D721Med (cell line): Measurements from ENCODE around the gene RNF207.

Experiments used
- DNase-seq: peaks from one replicate; pipeline ENCODE4 v3.0.0; 2011; ENCODE audit warnings: low spot score; ENCODE audit not compliant: insufficient read length
- FAIRE-seq: peaks from 2 replicates; lab custom pipeline; 2011; peaks lifted over from hg19 to GRCh38; lab: Jason Lieb, UNC
- TF ChIP-seq, protein P1 (sequence below): IDR thresholded peaks from 2 replicates; pipeline ENCODE4 v1.5.1; 2012; ENCODE audit warnings: mild to moderate bottlenecking, control low read depth; ENCODE audit not compliant: insufficient read depth; ENCODE audit errors: missing control alignments

The RNF207 gene

DNA sequence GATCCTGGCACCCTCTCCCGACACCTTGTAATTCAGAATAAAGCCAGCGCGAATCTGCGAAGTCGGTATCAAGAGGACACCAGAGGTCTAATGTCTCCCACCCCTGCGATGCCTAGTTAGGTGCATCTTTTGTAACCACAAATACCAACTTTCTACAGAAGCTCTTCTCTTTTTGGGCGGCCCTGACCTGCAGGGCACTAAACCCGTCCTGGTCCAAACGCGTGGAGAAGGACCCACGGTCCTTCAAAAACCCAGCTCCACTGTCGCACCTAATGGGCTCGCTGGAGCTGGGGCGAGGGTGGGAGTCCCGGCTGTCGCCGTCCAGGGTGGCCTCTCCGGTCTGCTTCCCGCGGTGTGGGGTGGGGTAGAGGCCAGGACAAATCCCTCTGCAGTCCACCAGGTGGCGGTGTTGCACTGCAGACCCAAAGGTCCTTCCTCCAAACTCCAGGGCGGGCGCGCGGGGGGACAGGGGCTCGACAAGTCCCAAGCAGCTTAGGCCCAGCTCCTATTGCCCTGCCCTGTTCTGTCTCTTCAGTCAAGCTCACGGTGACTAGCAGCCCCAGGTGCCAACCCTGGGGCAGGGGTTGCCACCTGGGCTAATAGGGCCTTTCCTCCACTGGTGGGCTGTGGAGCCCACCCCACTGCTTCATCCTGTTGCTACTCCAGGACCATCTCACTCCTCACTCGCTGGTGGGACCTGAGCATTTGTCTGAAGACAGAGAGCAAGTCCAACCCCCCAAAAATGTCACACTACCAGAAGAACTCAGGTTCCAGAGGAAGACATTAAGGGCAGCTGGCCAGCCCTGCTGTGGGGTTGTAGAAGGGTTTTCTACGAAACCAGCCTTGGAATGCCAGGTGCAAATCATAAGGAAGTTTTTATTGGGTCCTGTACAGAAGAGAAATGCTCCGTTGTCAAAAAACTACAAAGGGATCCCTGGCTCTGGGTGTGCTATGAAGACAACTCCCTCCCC, 40.9 kb downstream of the RNF207 start:
- FAIRE-seq, result no peak
- TF ChIP-seq, protein P1, sequence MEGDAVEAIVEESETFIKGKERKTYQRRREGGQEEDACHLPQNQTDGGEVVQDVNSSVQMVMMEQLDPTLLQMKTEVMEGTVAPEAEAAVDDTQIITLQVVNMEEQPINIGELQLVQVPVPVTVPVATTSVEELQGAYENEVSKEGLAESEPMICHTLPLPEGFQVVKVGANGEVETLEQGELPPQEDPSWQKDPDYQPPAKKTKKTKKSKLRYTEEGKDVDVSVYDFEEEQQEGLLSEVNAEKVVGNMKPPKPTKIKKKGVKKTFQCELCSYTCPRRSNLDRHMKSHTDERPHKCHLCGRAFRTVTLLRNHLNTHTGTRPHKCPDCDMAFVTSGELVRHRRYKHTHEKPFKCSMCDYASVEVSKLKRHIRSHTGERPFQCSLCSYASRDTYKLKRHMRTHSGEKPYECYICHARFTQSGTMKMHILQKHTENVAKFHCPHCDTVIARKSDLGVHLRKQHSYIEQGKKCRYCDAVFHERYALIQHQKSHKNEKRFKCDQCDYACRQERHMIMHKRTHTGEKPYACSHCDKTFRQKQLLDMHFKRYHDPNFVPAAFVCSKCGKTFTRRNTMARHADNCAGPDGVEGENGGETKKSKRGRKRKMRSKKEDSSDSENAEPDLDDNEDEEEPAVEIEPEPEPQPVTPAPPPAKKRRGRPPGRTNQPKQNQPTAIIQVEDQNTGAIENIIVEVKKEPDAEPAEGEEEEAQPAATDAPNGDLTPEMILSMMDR, result peak; percentile 74
- DNase-seq, result peak; percentile 59

DNA sequence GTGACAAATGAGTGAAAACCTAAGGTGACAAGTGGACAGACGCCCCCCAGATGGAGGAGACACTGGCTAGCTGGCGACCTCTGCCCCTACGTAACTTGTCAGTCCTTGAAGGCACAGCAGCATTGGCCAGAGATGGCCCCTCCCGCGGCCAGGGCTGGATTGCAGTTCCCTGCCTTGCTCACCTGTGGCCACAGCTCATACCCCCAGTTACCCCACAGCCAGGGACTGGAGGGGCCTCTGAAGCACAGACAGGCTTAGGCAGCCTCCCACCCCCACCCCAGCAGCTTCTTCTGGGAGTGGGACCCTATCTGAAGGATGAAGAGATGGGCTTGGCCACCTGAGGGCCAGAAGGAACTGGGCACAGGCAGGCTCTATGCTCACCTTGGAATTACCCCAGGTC, 41.7 kb downstream of the RNF207 start:
- DNase-seq (no peak), FAIRE-seq (no peak)
- TF ChIP-seq, protein P1, result no peak

DNA sequence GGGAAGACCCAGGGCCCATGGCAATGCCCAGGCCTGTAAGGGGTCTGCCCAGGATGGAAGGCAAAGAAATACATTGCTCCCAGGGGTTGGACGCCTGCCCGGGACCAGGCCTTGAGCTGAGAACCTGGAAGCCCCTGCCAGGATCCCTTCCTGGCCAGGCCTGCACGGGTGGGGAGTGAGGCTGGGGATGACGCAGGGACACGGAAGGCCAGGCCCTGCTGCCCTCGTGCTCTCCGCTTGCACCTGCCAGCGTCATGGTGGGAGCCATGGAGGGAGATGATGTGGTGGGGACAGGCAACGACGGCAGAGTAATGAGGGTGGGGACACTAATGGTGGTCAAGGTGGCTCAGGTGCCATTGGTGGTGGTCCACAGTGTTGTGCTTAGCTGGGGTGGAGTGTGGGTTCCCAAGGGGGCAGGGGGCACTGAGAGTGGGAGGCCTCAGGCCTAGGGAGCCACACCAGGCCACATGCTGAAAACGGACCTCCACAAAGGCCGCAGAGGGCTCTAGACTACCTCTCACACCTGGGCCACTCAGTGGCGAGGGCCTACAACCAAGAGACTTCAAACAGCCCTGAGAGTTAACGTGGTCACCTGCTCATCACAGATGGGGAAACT, 42.4 kb downstream of the RNF207 start:
- FAIRE-seq (no peak), DNase-seq (no peak)
- TF ChIP-seq, protein P1, result no peak

DNA sequence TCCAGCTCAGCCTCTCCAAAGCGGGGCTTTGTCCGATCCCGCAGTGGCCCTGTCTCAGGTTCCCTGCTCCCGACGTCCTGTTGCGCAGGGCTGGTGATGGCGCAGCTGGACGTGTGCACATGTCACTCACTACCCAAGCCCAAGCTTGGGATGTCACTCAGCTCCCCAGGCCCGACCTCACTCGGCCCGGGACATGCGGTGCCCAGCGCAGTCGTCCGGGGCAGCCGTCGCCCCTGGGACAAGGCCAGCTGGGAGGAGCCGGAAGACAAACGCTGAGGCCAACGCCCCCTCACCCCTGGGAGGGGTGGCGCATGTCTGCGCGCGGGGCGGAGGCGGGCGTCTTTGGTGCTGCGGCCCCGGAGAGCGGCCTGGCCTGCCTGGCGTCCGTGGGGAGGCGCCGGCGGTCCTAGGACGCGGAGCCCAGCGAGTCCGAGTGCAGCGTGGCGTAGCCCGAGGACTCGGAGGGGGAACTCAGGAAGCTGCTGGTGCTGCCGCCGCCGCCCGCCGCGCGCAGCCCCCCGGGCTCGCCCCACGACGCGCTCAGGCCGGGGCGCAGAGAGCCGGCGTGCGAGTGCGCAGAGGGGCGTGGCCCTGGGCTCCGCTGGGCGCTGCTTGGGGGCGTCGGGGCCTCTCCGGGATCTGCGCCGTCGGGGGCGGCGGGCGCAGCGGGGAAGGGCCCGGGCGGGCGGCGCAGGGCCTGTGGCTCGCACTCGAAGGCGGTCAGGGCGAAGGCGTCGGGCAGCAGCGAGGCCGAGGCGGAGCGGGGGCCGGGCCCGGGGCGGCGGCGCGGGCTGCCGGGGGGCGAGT, 43.2 kb downstream of the RNF207 start:
- FAIRE-seq (no peak), DNase-seq (no peak)
- TF ChIP-seq, protein P1, result no peak

DNA sequence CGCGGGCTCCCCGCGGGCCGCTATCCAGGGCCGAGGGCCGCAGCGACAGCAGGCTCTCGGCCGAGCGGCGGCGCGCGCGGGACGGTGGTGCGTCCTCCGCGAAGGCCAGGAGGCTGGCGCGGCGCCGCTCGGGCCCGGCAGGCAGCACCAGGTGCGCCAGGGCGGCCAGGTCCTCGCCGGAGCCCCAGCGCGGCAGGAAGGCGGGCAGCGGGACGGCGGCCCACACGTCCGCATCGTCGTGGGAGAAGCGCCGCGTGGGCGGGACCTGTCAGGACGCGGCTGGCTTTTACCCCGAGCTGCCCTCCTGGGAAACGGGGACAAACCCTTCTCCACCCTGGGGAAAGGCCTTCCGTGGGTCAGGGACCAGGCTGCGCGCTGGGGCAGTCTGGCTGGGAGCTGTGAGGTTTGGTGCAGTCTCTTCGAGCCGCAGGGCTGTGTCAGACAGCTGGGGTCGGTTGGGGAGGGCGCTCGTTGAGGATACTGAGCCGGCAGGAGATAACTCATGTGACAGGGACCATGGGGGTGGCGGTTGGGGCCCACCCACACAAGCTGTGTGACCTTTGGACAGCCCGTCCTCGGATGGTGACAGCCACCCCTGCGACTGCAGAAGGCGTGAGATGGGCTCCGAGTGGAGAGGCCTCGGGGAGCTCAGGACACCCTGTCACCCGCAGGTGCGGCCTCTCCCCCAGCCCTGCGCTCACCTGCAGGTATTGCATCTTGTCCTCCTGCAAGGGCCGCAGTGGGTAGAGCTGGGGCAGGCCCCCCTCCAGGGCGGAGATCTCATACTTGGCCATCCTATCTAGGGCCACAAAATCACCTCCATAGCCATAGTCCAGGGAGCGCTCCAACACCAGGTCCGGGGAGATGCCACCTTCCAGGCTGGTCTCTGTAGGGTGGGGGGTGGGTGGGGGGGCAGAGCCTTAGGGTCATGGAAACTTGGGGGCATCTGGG, 44.1 kb downstream of the RNF207 start:
- TF ChIP-seq, protein P1, result no peak
- DNase-seq, result no peak
- FAIRE-seq, result no peak

DNA sequence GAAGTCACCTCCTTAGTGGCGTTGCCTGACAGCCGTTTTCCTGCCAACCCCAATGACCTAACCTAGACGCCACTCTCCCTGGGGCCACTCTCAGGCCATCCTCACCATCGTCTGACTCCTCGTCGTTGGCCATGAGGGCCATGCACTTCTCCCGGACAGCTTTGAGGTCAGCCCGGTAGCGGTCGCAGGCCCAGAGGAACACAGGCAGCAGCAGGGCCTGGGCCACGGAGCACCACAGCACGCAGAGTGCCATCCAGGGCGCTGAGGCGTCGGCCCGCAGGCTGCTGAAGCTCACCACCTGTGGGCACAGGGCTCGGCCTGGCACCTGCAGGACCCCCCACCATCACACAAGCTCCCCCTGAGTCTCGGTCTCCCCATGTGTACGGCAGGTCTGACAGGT, 45.3 kb downstream of the RNF207 start:
- TF ChIP-seq, protein P1, result no peak
- FAIRE-seq (no peak), DNase-seq (no peak)
